Dendritic cell treated with granulocyte-macrophage colony-stimulating factor and Interleukin-4, amounts not matched to agents 40 ng/mL and 50 ng/mL, for 4 days (primary cell): ENCODE measurements around the gene STMP1.

Source experiments
- H3K27ac Mint-ChIP-seq: one replicate; pipeline ENCODE4 v1.8.0; 2022; ENCODE audit warnings: mild to moderate bottlenecking, mixed read lengths
- H3K27me3 Mint-ChIP-seq: one replicate; pipeline ENCODE4 v1.8.0; 2022; ENCODE audit warnings: mild to moderate bottlenecking, mixed read lengths
- H3K36me3 Mint-ChIP-seq: one replicate; pipeline ENCODE4 v1.8.0; 2022; ENCODE audit warnings: low read depth, mixed read lengths
- H3K4me1 Mint-ChIP-seq: one replicate; pipeline ENCODE4 v1.8.0; 2022; ENCODE audit warnings: low read depth, mixed read lengths
- H3K4me3 Mint-ChIP-seq: one replicate; pipeline ENCODE4 v1.8.0; 2022; ENCODE audit warnings: mild to moderate bottlenecking, moderate library complexity, mixed read lengths
- H3K9me3 Mint-ChIP-seq: one replicate; pipeline ENCODE4 v1.8.0; 2022; ENCODE audit warnings: mixed read lengths
- intact Hi-C: fragments of 100-400 bp; cut with micrococcal nuclease; formaldehyde crosslinking; loops from one replicate; pipeline ENCODE4 v1.15.0; 2022

STMP1 gene

GRCh38 chr7:135713836-135714470, 51.6 kb downstream of the STMP1 start:
- Mint-ChIP-seq H3K4me3 (no peak overlapping the region), H3K36me3 (no peaks in the 10 kb centered on the region), H3K27ac (no peak overlapping the region), H3K27me3 (peaks cover 2% of the 10 kb centered on the region), H3K4me1 (no peaks in the 10 kb centered on the region), H3K9me3 (no peaks in the 10 kb centered on the region)
- intact Hi-C loops, result no loop called here

DNA sequence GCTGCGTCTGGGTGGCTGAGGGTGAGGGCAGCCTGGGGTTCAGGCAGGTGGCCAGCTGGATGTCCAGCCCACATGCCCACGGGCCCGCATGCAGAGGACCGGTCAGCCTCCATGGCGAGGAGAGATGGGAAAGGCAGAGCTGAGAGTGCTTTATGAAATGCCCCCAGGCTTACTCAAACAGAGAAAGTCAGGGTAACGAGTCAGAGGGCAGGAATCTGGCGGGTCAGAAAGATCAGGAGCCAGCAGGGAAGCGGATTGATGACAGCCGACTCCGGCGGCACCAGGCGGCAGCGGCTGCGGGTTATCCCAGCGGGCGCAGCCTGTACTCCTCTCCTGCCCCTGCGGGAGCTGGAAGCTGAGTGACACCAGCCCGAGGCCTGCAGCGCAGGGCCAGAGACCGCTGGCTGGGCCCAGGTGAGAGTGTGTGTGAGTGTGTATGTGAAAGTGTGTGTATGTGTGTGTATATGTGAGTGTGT, 52.3 kb downstream of the STMP1 start:
- H3K27me3 Mint-ChIP-seq, result peaks cover 2% of the 10 kb centered on the region
- no peaks in the 10 kb centered on the region for H3K36me3 Mint-ChIP-seq
- peaks cover 2% of the 10 kb centered on the region for H3K4me1 Mint-ChIP-seq
- intact Hi-C loops, result no loop called here
- H3K9me3 Mint-ChIP-seq, result no peaks in the 10 kb centered on the region
- H3K27ac Mint-ChIP-seq, result no peak overlapping the region
- H3K4me3 Mint-ChIP-seq, result no peak overlapping the region

DNA sequence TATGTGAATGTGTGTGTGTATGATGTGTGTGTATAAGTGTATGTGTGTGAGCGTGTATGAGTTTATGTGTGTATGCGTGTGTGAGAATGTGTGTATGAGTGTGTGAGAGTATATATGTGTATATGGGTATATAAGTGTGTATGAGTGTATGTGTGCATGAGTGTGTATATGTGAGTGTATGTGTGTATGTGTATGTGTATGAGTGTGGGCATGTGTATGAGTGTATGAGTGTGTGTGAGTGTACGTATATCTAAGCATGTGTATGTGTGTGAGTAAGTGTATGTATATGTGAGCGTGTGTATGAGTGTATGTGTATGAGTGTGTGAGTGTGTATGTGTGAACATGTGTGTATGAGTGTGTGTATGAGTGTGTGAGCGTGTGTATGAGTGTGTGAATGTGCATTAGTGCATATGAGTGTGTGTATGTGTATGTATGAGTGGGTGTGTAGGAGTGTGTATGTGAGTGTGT, 52.8 kb downstream of the STMP1 start:
- Mint-ChIP-seq H3K4me1 (peaks cover 5% of the 10 kb centered on the region), H3K36me3 (no peaks in the 10 kb centered on the region), H3K4me3 (no peak overlapping the region), H3K27me3 (peaks cover 2% of the 10 kb centered on the region), H3K9me3 (no peaks in the 10 kb centered on the region), H3K27ac (no peak overlapping the region)
- intact Hi-C loops, result no loop called here

GRCh38 chr7:135715673-135716072, 53.4 kb downstream of the STMP1 start:
- no peaks in the 10 kb centered on the region for H3K9me3 Mint-ChIP-seq
- no peak overlapping the region for H3K4me3 Mint-ChIP-seq
- H3K27ac Mint-ChIP-seq, result no peak overlapping the region
- no peaks in the 10 kb centered on the region for H3K36me3 Mint-ChIP-seq
- intact Hi-C loops, result no loop called here
- peaks cover 2% of the 10 kb centered on the region for H3K27me3 Mint-ChIP-seq
- H3K4me1 Mint-ChIP-seq, result peaks cover 5% of the 10 kb centered on the region

- Mint-ChIP-seq H3K4me1 (peaks cover 5% of the 10 kb centered on the region), H3K9me3 (no peaks in the 10 kb centered on the region), H3K27ac (no peak overlapping the region), H3K4me3 (no peak overlapping the region), H3K36me3 (no peaks in the 10 kb centered on the region), H3K27me3 (peaks cover 2% of the 10 kb centered on the region)
- intact Hi-C loops, result no loop called here
Measured at GRCh38 chr7:135716677-135717238, 54.4 kb downstream of the STMP1 start.

DNA sequence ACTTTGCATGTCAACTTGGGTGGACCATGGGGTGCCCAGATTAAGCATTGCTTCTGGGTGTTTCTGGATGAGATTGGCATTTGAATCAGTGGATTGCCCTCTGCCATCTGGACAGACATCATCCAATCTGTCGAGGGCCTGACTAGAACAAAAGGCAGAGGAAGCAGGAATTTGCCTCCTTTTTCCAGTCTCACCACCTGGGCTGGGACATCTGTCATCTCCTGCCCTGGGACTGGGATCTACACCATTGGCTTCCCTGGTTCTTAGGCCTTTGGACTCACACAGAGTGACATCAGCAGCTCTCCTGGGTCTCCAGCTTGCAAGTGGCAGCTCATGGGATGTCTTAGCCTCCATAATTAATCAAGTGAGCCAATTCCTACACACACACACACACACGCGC, 55.4 kb downstream of the STMP1 start:
- peaks cover 5% of the 10 kb centered on the region for H3K4me1 Mint-ChIP-seq
- H3K27ac Mint-ChIP-seq, result no peak overlapping the region
- H3K9me3 Mint-ChIP-seq, result no peaks in the 10 kb centered on the region
- no peak overlapping the region for H3K4me3 Mint-ChIP-seq
- no peaks in the 10 kb centered on the region for H3K36me3 Mint-ChIP-seq
- H3K27me3 Mint-ChIP-seq, result peaks cover 2% of the 10 kb centered on the region
- intact Hi-C loops, result no loop called here

DNA sequence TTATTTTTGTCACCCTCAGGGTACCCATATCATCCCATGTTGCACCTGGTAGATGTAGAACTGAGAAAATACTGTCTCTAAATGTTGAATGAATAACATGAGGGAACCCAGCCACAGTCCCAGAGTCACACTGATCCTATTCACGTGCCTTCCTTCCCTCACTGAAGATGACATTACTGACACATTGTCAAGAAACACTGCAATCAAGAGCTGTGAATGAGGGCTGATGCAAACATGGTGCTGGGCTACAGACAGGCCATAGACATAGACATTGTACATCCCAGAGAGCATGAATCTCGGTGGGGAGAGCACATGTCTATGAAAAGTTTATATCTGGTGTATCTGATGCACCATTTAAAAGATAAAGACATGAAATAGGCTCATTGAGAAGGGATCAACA, 55.9 kb downstream of the STMP1 start:
- Mint-ChIP-seq H3K27me3 (no peaks in the 10 kb centered on the region), H3K27ac (no peak overlapping the region), H3K4me3 (no peak overlapping the region), H3K36me3 (no peaks in the 10 kb centered on the region), H3K4me1 (peaks cover 5% of the 10 kb centered on the region), H3K9me3 (no peaks in the 10 kb centered on the region)
- intact Hi-C loops, result no loop called here

- no peak overlapping the region for H3K27ac Mint-ChIP-seq
- H3K4me3 Mint-ChIP-seq, result no peak overlapping the region
- H3K36me3 Mint-ChIP-seq, result no peaks in the 10 kb centered on the region
- peaks cover 5% of the 10 kb centered on the region for H3K4me1 Mint-ChIP-seq
- H3K9me3 Mint-ChIP-seq, result no peaks in the 10 kb centered on the region
- intact Hi-C loops, result no loop called here
- H3K27me3 Mint-ChIP-seq, result no peaks in the 10 kb centered on the region
Measured at GRCh38 chr7:135718794-135719437, 56.6 kb downstream of the STMP1 start.

GRCh38 chr7:135719688-135720087, 57.4 kb downstream of the STMP1 start:
- Mint-ChIP-seq H3K9me3 (no peaks in the 10 kb centered on the region), H3K27ac (no peak overlapping the region), H3K4me3 (no peak overlapping the region), H3K4me1 (peaks cover 5% of the 10 kb centered on the region), H3K27me3 (no peaks in the 10 kb centered on the region), H3K36me3 (no peaks in the 10 kb centered on the region)
- intact Hi-C loops, result no loop called here

DNA sequence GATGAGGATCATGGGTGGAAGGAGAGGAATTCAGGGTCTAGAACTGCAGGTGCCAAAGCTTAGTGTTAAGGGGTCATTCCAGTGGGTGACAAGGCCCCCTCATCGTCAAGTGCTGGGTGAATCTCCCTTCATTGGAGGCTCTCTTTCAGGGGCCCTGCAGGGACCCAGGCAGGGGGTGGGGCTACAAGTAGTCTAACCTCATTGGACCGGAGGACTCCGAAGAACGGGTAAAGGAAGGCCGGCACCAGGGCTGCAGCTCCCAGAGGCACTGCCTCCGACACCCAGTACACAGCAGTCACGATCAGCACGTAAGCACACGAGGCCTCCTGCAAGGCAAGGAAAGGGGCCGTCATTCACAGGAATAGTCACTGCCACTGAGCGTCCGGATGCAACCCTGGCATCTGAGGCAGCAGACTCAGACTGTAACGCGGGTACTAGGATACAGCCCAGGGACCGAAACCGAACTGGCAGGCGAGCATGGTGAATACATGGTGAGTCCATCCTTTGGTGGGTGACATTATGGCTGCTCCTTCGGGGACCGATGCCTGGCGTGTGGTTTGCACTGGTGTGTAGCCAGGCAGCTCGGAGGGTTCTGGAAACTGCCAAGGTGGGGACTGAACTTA, 59.0 kb downstream of the STMP1 start:
- intact Hi-C loops, result no loop called here

GRCh38 chr7:135723411-135723810, 61.1 kb downstream of the STMP1 start:
- Mint-ChIP-seq H3K9me3 (no peaks in the 10 kb centered on the region), H3K4me3 (no peak overlapping the region), H3K36me3 (no peaks in the 10 kb centered on the region), H3K27ac (no peak overlapping the region), H3K4me1 (peaks cover 5% of the 10 kb centered on the region), H3K27me3 (peaks cover 3% of the 10 kb centered on the region)
- intact Hi-C loops, result no loop called here

More for the DNA sequence above, 59.0 kb downstream of the STMP1 start:
- Mint-ChIP-seq H3K4me3 (no peak overlapping the region), H3K4me1 (peaks cover 5% of the 10 kb centered on the region), H3K36me3 (no peaks in the 10 kb centered on the region), H3K9me3 (no peaks in the 10 kb centered on the region), H3K27me3 (peaks cover 3% of the 10 kb centered on the region), H3K27ac (no peak overlapping the region)
